BE2C (cell line): ENCODE results near the gene RNASEH1.
"Not testable (repeated sequence)": the region's sequence is repeated elsewhere in the genome, so short reads cannot be mapped to it uniquely, and the experiment has no call there.

Experiments used
- DNase-seq: peaks from one replicate; pipeline ENCODE4 v3.0.0-alpha.2; 2020
- H3K27me3 ChIP-seq: fragments of 250-450 bp; sonication (Bioruptor Pico); 2 replicates; pipeline ENCODE4 v1.5.1; 2020; ENCODE audit warnings: mild to moderate bottlenecking
- H3K36me3 ChIP-seq: fragments of 250-450 bp; sonication (Bioruptor Pico); 2 replicates; pipeline ENCODE4 v1.5.1; 2020; ENCODE audit warnings: mild to moderate bottlenecking
- H3K4me1 ChIP-seq: fragments of 250-450 bp; sonication (Bioruptor Pico); 2 replicates; pipeline ENCODE4 v1.5.1; 2020
- H3K4me3 ChIP-seq: 2 replicates; pipeline ENCODE4 v1.5.1; 2011; ENCODE audit warnings: low read depth, low read length
- H3K9me3 ChIP-seq: fragments of 250-450 bp; sonication (Bioruptor Pico); 2 replicates; pipeline ENCODE4 v1.5.1; 2020
- CTCF ChIP-seq: IDR thresholded peaks from 2 replicates; pipeline ENCODE4 v1.5.1; 2012; ENCODE audit warnings: mild to moderate bottlenecking, low read depth, low read length

Gene RNASEH1

GRCh38 chr2:3571284-3571683 lies 13.2 kb upstream of the RNASEH1 start:
- no peak for TF ChIP-seq CTCF
- Histone ChIP-seq H3K9me3 (no peaks in the 10 kb centered on the region), H3K27me3 (no peaks in the 10 kb centered on the region), H3K4me1 (peaks cover 9% of the 10 kb centered on the region), H3K36me3 (peaks cover 10% of the 10 kb centered on the region), H3K4me3 (no peak overlapping the region)
- no peak for DNase-seq

- H3K9me3 ChIP-seq, H3K36me3 ChIP-seq, H3K27me3 ChIP-seq, H3K4me1 ChIP-seq: not testable (repeated sequence)
- H3K4me3 ChIP-seq: peak overlapping the region; percentile 10; the same call in 1 of the 2 replicates
- peak; percentile 62 for DNase-seq
These were observed 11.5 kb upstream of the RNASEH1 start for GRCh38 chr2:3569656-3570055.

GRCh38 chr2:3566806-3567205 lies 8.7 kb upstream of the RNASEH1 start:
- H3K9me3 ChIP-seq: no peaks in the 10 kb centered on the region
- no peak overlapping the region for H3K4me3 ChIP-seq
- H3K4me1 ChIP-seq: peaks cover 9% of the 10 kb centered on the region
- no peaks in the 10 kb centered on the region for H3K27me3 ChIP-seq
- no peak for TF ChIP-seq CTCF
- no peaks in the 10 kb centered on the region for H3K36me3 ChIP-seq
- DNase-seq: no peak

DNA sequence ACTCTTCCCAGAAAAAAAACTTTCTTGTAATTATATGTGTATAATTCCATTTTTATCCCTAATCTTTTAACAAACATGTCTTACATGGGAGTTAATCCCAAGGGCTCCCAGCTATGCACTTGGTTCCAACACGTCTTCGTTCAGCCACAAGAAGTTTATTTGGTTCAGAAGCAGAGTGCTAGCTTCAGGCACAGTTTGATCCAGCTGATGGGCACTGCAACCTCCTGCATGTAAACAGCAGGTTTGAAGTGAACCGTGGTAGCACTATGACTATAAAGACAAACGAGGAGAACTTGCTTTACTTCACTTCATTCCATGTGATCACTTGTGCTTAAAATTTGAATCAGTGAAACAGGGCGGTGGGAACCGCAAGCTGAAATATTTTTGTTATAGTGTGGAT lies 7.0 kb upstream of the RNASEH1 start:
- peaks cover 3% of the 10 kb centered on the region for H3K4me1 ChIP-seq
- no peaks in the 10 kb centered on the region for H3K36me3 ChIP-seq
- no peak overlapping the region for H3K4me3 ChIP-seq
- DNase-seq: no peak
- TF ChIP-seq CTCF: no peak
- no peaks in the 10 kb centered on the region for H3K27me3 ChIP-seq
- no peaks in the 10 kb centered on the region for H3K9me3 ChIP-seq

DNA sequence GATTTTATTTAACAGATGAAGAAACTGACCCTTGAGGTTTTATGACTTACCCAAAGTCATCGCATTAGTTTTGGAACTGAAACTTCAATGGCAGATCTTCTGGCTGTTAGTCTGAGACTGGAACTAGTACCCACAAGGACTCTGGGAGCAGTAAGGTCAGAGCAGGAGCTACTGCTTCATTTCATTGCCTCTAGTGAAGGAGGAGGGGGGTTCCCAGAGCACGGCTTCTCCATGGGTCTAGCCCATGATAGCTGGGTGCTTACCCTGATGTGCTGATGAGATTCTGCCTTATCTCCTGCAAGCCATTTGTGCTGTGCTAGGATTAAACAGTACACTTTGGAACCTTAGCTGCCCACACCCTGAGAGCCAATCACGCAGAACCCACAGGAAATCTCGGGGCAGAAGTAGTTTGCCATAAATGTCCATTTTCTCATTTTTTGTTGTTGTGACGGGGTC lies 5.4 kb upstream of the RNASEH1 start:
- no peak for TF ChIP-seq CTCF
- no peak for DNase-seq
- H3K4me1 ChIP-seq: no peaks in the 10 kb centered on the region
- no peaks in the 10 kb centered on the region for H3K27me3 ChIP-seq
- no peaks in the 10 kb centered on the region for H3K36me3 ChIP-seq
- H3K9me3 ChIP-seq: no peaks in the 10 kb centered on the region
- no peak overlapping the region for H3K4me3 ChIP-seq

DNA sequence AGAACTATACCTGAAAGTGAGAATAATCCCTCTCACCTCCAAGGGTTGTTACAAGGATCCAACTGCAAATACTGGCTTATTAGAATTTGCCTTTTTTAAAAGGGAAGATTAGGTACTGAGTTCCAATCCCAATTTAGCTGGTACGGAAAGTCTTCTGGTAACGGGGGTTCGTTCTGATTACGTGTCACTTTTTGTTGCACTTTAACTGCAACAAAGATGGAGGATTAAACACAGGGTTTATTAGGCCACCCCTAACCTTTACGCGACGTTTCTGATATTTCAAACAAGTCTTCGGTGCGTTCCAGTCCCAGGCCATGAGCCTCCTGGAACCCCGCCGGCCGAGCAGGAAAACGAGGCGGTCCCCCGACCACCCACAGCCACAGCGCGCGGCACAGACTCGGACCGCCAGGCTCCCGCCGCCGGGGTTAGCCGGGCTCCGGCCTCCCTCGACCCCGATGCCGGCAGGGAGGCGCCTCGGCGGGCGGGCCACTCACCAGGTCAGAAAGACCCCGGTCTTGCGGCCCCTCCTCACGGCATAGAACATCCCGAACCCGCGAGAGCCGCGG lies 411 bp downstream of the RNASEH1 start:
- no peaks in the 10 kb centered on the region for H3K9me3 ChIP-seq
- DNase-seq: no peak
- peak overlapping the region; percentile 89 for H3K4me3 ChIP-seq
- no peak for TF ChIP-seq CTCF
- H3K4me1 ChIP-seq: peaks cover 7% of the 10 kb centered on the region; the same call in 1 of the 2 replicates
- H3K27me3 ChIP-seq: no peaks in the 10 kb centered on the region
- peaks cover 38% of the 10 kb centered on the region for H3K36me3 ChIP-seq

- no peaks in the 10 kb centered on the region for H3K9me3 ChIP-seq
- H3K4me3 ChIP-seq: no peak overlapping the region
- H3K36me3 ChIP-seq: peaks cover 62% of the 10 kb centered on the region
- no peaks in the 10 kb centered on the region for H3K27me3 ChIP-seq
- peaks cover 7% of the 10 kb centered on the region; the same call in 1 of the 2 replicates for H3K4me1 ChIP-seq
- no peak for DNase-seq
- no peak for TF ChIP-seq CTCF
These were observed 4.2 kb downstream of the RNASEH1 start for GRCh38 chr2:3553946-3554345.
